ENCODE measurements around the gene OTULIN.

Gene OTULIN

DNA sequence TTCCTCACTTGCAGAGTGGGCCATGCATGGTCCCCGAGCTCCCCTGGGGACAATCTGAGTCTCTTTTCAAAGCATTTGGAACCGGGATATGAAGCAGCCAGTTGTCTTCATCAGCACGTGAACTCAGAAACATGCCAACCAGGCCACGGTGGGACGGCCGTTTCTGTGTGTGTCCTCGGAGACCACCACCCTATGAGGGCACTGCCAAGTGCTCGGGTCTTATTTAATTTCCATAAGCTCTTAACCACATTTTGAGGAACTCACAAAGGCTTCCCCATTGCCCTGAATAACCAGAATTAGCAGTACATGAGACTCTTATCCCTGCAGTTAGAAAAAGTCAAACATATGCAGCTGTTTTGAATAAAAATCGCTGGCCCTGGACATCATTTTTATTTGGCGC, 60.1 kb downstream of the OTULIN start:
- Histone ChIP-seq H3K23ac (ENCODE audit: low read length) (no peak overlapping the region), H3K4me1 (ENCODE audit: control insufficient read depth, low read depth, low read length) (peaks cover 13% of the 10 kb centered on the region), H3K36me3 (ENCODE audit: control insufficient read depth, insufficient read depth, low read length) (no peaks in the 10 kb centered on the region), H3K4me3 (ENCODE audit: low read length) (no peak overlapping the region), H3K27me3 (ENCODE audit: insufficient read depth, low read length, poor library complexity) (no peaks in the 10 kb centered on the region), H3K4ac (ENCODE audit: low read depth, low read length) (no peak overlapping the region), H2BK5ac (ENCODE audit: low read length) (no peak overlapping the region), H2AK5ac (ENCODE audit: low read length) (no peak overlapping the region), H4K5ac (ENCODE audit: low read length) (no peak overlapping the region), H3K79me2 (ENCODE audit: control insufficient read depth, insufficient read depth, low read length) (no peaks in the 10 kb centered on the region), H3K56ac (ENCODE audit: low read length) (no peak overlapping the region), H3K79me1 (ENCODE audit: low read length) (no peaks in the 10 kb centered on the region), H2BK120ac (ENCODE audit: low read depth, low read length) (no peak overlapping the region), H3K4me2 (ENCODE audit: low read length) (no peak overlapping the region), H2BK15ac (replicated peaks; ENCODE audit: low read depth) (no peak overlapping the region), H4K8ac (ENCODE audit: low read depth, low read length) (no peak overlapping the region), H3K27ac (ENCODE audit: low read depth, low read length) (no peak overlapping the region), H3K9ac (ENCODE audit: low read length) (no peak overlapping the region), H3K18ac (ENCODE audit: low read length) (no peak overlapping the region)
- no CpG with 5 or more reads among the region's 10 CpGs for WGBS (ENCODE audit: extremely low coverage, insufficient coverage, low lambda C conversion rate)
- DNase-seq, result no peak

- Histone ChIP-seq H3K27me3 (ENCODE audit: insufficient read depth, low read length, poor library complexity) (no peaks in the 10 kb centered on the region), H3K36me3 (ENCODE audit: control insufficient read depth, insufficient read depth, low read length) (no peaks in the 10 kb centered on the region), H3K56ac (ENCODE audit: low read length) (no peak overlapping the region), H3K4me2 (ENCODE audit: low read length) (no peak overlapping the region), H3K4ac (ENCODE audit: low read depth, low read length) (no peak overlapping the region), H2AK5ac (ENCODE audit: low read length) (no peak overlapping the region), H4K8ac (ENCODE audit: low read depth, low read length) (no peak overlapping the region), H4K5ac (ENCODE audit: low read length) (no peak overlapping the region), H2BK5ac (ENCODE audit: low read length) (no peak overlapping the region), H3K4me3 (ENCODE audit: low read length) (no peak overlapping the region), H2BK120ac (ENCODE audit: low read depth, low read length) (no peak overlapping the region), H3K79me1 (ENCODE audit: low read length) (no peaks in the 10 kb centered on the region), H2BK15ac (replicated peaks; ENCODE audit: low read depth) (no peak overlapping the region), H3K79me2 (ENCODE audit: control insufficient read depth, insufficient read depth, low read length) (no peaks in the 10 kb centered on the region), H3K9ac (ENCODE audit: low read length) (no peak overlapping the region), H3K4me1 (ENCODE audit: control insufficient read depth, low read depth, low read length) (peaks cover 13% of the 10 kb centered on the region), H3K27ac (ENCODE audit: low read depth, low read length) (no peak overlapping the region), H3K23ac (ENCODE audit: low read length) (no peak overlapping the region), H3K18ac (ENCODE audit: low read length) (no peak overlapping the region)
- peak; percentile 55 for DNase-seq
- whole genome bisulfite sequencing (ENCODE audit: extremely low coverage, insufficient coverage, low lambda C conversion rate), result no CpG with 5 or more reads among the region's 14 CpGs
Measured at GRCh38 chr5:14726066-14726838, 61.7 kb downstream of the OTULIN start.

GRCh38 chr5:14727428-14727865, 62.9 kb downstream of the OTULIN start:
- no peak overlapping the region for H3K9ac ChIP-seq (ENCODE audit: low read length)
- H3K79me1 ChIP-seq (ENCODE audit: low read length), result no peaks in the 10 kb centered on the region
- no peaks in the 10 kb centered on the region for H3K79me2 ChIP-seq (ENCODE audit: control insufficient read depth, insufficient read depth, low read length)
- no peaks in the 10 kb centered on the region for H3K27me3 ChIP-seq (ENCODE audit: insufficient read depth, low read length, poor library complexity)
- H3K56ac ChIP-seq (ENCODE audit: low read length), result no peak overlapping the region
- no peak overlapping the region for H3K23ac ChIP-seq (ENCODE audit: low read length)
- no peak overlapping the region for H4K5ac ChIP-seq (ENCODE audit: low read length)
- H2BK120ac ChIP-seq (ENCODE audit: low read depth, low read length), result no peak overlapping the region
- WGBS (ENCODE audit: extremely low coverage, insufficient coverage, low lambda C conversion rate), result no CpG with 5 or more reads among the region's 7 CpGs
- H3K4me1 ChIP-seq (ENCODE audit: control insufficient read depth, low read depth, low read length), result peaks cover 13% of the 10 kb centered on the region
- peak; percentile 81 for DNase-seq
- no peak overlapping the region for H3K4me3 ChIP-seq (ENCODE audit: low read length)
- no peak overlapping the region for H4K8ac ChIP-seq (ENCODE audit: low read depth, low read length)
- H3K27ac ChIP-seq (ENCODE audit: low read depth, low read length), result no peak overlapping the region
- no peak overlapping the region for H2BK5ac ChIP-seq (ENCODE audit: low read length)
- no peak overlapping the region for H3K18ac ChIP-seq (ENCODE audit: low read length)
- H3K4me2 ChIP-seq (ENCODE audit: low read length), result no peak overlapping the region
- no peak overlapping the region for H2BK15ac ChIP-seq (replicated peaks; ENCODE audit: low read depth)
- no peaks in the 10 kb centered on the region for H3K36me3 ChIP-seq (ENCODE audit: control insufficient read depth, insufficient read depth, low read length)
- H2AK5ac ChIP-seq (ENCODE audit: low read length), result no peak overlapping the region
- H3K4ac ChIP-seq (ENCODE audit: low read depth, low read length), result no peak overlapping the region

GRCh38 chr5:14727928-14728458, 63.5 kb downstream of the OTULIN start:
- Histone ChIP-seq H3K4me2 (ENCODE audit: low read length) (no peak overlapping the region), H3K4ac (ENCODE audit: low read depth, low read length) (peak overlapping the region; percentile 66), H3K56ac (ENCODE audit: low read length) (peak overlapping the region; percentile 74), H3K4me1 (ENCODE audit: control insufficient read depth, low read depth, low read length) (peaks cover 13% of the 10 kb centered on the region), H4K8ac (ENCODE audit: low read depth, low read length) (no peak overlapping the region), H3K4me3 (ENCODE audit: low read length) (no peak overlapping the region), H3K18ac (ENCODE audit: low read length) (peak overlapping the region; percentile 24), H4K5ac (ENCODE audit: low read length) (no peak overlapping the region), H3K27ac (ENCODE audit: low read depth, low read length) (no peak overlapping the region), H2BK5ac (ENCODE audit: low read length) (peak overlapping the region; percentile 71), H3K36me3 (ENCODE audit: control insufficient read depth, insufficient read depth, low read length) (no peaks in the 10 kb centered on the region), H3K9ac (ENCODE audit: low read length) (peak overlapping the region; percentile 27), H3K79me2 (ENCODE audit: control insufficient read depth, insufficient read depth, low read length) (no peaks in the 10 kb centered on the region), H2BK15ac (replicated peaks; ENCODE audit: low read depth) (no peak overlapping the region), H2BK120ac (ENCODE audit: low read depth, low read length) (no peak overlapping the region), H3K27me3 (ENCODE audit: insufficient read depth, low read length, poor library complexity) (no peaks in the 10 kb centered on the region), H2AK5ac (ENCODE audit: low read length) (peak overlapping the region; percentile 67), H3K23ac (ENCODE audit: low read length) (no peak overlapping the region), H3K79me1 (ENCODE audit: low read length) (no peaks in the 10 kb centered on the region)
- DNase-seq, result peak; percentile 15
- no CpG with 5 or more reads among the region's 7 CpGs for WGBS (ENCODE audit: extremely low coverage, insufficient coverage, low lambda C conversion rate)

GRCh38 chr5:14728459-14728938, 64.0 kb downstream of the OTULIN start:
- H3K4me1 ChIP-seq (ENCODE audit: control insufficient read depth, low read depth, low read length), result peaks cover 13% of the 10 kb centered on the region
- H3K4me2 ChIP-seq (ENCODE audit: low read length), result no peak overlapping the region
- no peak overlapping the region for H3K27ac ChIP-seq (ENCODE audit: low read depth, low read length)
- H2BK120ac ChIP-seq (ENCODE audit: low read depth, low read length), result no peak overlapping the region
- no peak overlapping the region for H3K4me3 ChIP-seq (ENCODE audit: low read length)
- H3K79me2 ChIP-seq (ENCODE audit: control insufficient read depth, insufficient read depth, low read length), result no peaks in the 10 kb centered on the region
- H2BK15ac ChIP-seq (replicated peaks; ENCODE audit: low read depth), result no peak overlapping the region
- H3K56ac ChIP-seq (ENCODE audit: low read length), result peak overlapping the region; percentile 79
- no CpG with 5 or more reads among the region's 15 CpGs for WGBS (ENCODE audit: extremely low coverage, insufficient coverage, low lambda C conversion rate)
- H3K79me1 ChIP-seq (ENCODE audit: low read length), result no peaks in the 10 kb centered on the region
- no peaks in the 10 kb centered on the region for H3K27me3 ChIP-seq (ENCODE audit: insufficient read depth, low read length, poor library complexity)
- H3K36me3 ChIP-seq (ENCODE audit: control insufficient read depth, insufficient read depth, low read length), result no peaks in the 10 kb centered on the region
- DNase-seq, result peak; percentile 84
- H3K18ac ChIP-seq (ENCODE audit: low read length), result no peak overlapping the region
- no peak overlapping the region for H4K8ac ChIP-seq (ENCODE audit: low read depth, low read length)
- H3K9ac ChIP-seq (ENCODE audit: low read length), result peak overlapping the region; percentile 36
- H3K4ac ChIP-seq (ENCODE audit: low read depth, low read length), result no peak overlapping the region
- peak overlapping the region; percentile 70 for H2BK5ac ChIP-seq (ENCODE audit: low read length)
- H2AK5ac ChIP-seq (ENCODE audit: low read length), result no peak overlapping the region
- H4K5ac ChIP-seq (ENCODE audit: low read length), result no peak overlapping the region
- H3K23ac ChIP-seq (ENCODE audit: low read length), result no peak overlapping the region
